ENCODE measurements around the gene F7. TPM values are rescaled to one million over a fixed set of nuclear protein-coding genes. Genes with fewer than 3 reads are reported as not detected.
A peak's percentile ranks its signal among the peaks of the same experiment; 100 is the strongest.

Gene F7
- total and polyA plus RNA-seq, 4 donors, result 0.04 to 0.26 (median 0.14) TPM

DNA sequence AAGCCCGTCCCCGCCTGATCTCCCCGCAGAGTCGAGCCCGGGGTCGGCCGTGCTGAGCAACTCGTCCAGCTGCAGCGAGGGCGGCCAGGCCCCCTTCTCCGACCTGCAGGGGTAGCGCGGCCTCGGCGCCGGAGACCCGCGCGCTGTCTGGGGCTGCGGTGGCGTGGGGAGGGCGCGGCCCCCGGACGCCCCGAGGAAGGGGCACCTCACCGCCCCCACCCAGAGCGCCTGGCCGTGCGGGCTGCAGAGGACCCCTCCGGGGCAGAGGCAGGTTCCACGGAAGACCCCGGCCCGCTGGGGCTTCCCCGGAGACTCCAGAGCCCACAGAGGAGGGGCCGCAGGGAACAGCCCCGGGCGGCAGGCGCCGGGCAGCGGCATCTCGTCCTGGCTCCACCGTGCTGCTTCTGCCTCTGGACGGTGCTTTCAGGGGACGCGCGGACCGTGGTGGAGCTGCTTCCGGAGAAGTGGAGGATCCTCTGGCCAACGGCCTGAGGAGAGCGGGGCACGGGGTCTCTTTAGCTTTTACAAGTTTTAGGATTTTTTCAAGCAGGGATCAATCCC is 8.8 kb upstream of the F7 start:
- ATAC-seq (ENCODE audit: insufficient read depth, low FRiP score) (no peak), DNase-seq (no peak)
- peaks cover 0 to 6% (median 0%) of the 10 kb centered on the region in 5 donors for H3K4me1 ChIP-seq (ENCODE audit: control insufficient read depth in 5 of 5, insufficient read depth in 5 of 5, low read length in 5 of 5)
- H3K4me3 ChIP-seq, result no peak overlapping the region
- no peak overlapping the region for H3K9ac ChIP-seq (ENCODE audit: insufficient read depth in 1 of 2, low read length in 2 of 2)
- H3K27me3 ChIP-seq (ENCODE audit: control insufficient read depth in 3 of 3, insufficient read depth in 3 of 3, low read length in 2 of 3), result peaks cover 0 to 10% (median 2%) of the 10 kb centered on the region in 3 donors
- TF ChIP-seq, protein P1, sequence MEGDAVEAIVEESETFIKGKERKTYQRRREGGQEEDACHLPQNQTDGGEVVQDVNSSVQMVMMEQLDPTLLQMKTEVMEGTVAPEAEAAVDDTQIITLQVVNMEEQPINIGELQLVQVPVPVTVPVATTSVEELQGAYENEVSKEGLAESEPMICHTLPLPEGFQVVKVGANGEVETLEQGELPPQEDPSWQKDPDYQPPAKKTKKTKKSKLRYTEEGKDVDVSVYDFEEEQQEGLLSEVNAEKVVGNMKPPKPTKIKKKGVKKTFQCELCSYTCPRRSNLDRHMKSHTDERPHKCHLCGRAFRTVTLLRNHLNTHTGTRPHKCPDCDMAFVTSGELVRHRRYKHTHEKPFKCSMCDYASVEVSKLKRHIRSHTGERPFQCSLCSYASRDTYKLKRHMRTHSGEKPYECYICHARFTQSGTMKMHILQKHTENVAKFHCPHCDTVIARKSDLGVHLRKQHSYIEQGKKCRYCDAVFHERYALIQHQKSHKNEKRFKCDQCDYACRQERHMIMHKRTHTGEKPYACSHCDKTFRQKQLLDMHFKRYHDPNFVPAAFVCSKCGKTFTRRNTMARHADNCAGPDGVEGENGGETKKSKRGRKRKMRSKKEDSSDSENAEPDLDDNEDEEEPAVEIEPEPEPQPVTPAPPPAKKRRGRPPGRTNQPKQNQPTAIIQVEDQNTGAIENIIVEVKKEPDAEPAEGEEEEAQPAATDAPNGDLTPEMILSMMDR (IDR thresholded peaks at IDR 0.05; ENCODE audit: control extremely low read depth, extremely low read depth), result no peak
- no peak overlapping the region for H3K27ac ChIP-seq (ENCODE audit: low read depth in 1 of 2, low read length in 1 of 2)
- H3K9me3 ChIP-seq (ENCODE audit: control insufficient read depth in 4 of 4, insufficient read depth in 3 of 4, low read length in 3 of 4), result no peaks in the 10 kb centered on the region
- peaks cover 0 to 5% (median 0%) of the 10 kb centered on the region in 4 donors for H3K36me3 ChIP-seq (ENCODE audit: control insufficient read depth in 4 of 4, insufficient read depth in 4 of 4, low read length in 4 of 4)
- WGBS, 2 donors, result 93 to 97% methylated on average over 52 of the region's 52 CpGs

DNA sequence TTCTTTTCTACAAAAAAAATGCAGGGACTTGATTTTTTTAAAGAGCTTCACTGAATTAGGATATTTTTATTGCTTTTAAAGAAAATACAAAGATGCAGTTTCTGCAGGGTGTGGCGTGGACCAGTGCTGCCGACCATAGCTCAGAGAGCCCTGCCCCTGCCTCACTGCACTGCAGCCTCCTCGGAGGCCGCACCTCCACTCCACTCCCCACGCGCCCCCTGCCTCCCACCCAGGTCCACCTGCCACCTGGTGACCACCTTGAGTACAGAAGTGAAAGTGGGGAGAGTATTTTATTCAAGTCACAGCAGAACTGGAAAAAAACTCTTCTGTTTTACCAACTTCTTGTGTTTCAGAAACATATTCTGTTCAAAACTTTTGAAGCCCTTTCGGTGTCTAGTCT is 7.9 kb upstream of the F7 start:
- H3K27ac ChIP-seq (ENCODE audit: low read depth in 1 of 2, low read length in 1 of 2), result no peak overlapping the region
- H3K36me3 ChIP-seq (ENCODE audit: control insufficient read depth in 4 of 4, insufficient read depth in 4 of 4, low read length in 4 of 4), result peaks cover 0 to 5% (median 0%) of the 10 kb centered on the region in 4 donors
- ATAC-seq (ENCODE audit: insufficient read depth, low FRiP score) (no peak), DNase-seq (no peak)
- no peak overlapping the region for H3K4me3 ChIP-seq
- no peak overlapping the region for H3K9ac ChIP-seq (ENCODE audit: insufficient read depth in 1 of 2, low read length in 2 of 2)
- H3K4me1 ChIP-seq (ENCODE audit: control insufficient read depth in 5 of 5, insufficient read depth in 5 of 5, low read length in 5 of 5), result peaks cover 0 to 6% (median 0%) of the 10 kb centered on the region in 5 donors
- H3K27me3 ChIP-seq (ENCODE audit: control insufficient read depth in 3 of 3, insufficient read depth in 3 of 3, low read length in 2 of 3), result peaks cover 0 to 10% (median 2%) of the 10 kb centered on the region in 3 donors
- TF ChIP-seq, protein P1 (IDR thresholded peaks at IDR 0.05; ENCODE audit: control extremely low read depth, extremely low read depth), result no peak
- H3K9me3 ChIP-seq (ENCODE audit: control insufficient read depth in 4 of 4, insufficient read depth in 3 of 4, low read length in 3 of 4), result no peaks in the 10 kb centered on the region
- 90 to 91% methylated on average over 7 of the region's 7 CpGs for WGBS, 2 donors

DNA sequence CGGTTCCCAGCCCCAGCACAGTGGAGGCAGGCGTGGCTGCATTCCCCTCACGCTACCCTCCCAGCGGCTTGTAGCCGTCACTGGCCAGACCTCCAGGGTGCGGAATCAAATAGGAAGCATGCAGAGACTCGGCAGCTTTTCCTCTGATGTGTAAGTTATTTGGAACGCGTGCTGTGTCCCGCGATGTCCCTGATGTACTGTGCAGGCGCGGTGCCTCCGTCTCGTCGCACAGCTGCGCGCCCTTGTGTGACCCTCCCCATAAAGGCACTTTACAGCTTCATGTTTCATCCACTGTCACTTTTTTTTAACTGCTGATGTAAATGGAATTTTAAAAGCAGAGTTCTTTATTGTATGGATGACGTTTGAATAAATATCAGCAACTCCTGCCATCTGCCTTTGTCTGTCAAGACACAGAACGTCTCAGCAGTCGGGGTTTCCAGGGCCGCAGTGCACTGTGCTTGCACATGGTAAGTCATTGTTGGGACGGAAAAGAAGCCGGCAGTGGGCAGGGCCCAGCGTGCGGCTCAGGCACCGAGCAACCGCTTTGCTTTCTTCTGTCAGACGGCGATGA is 7.3 kb upstream of the F7 start:
- H3K4me3 ChIP-seq, result no peak overlapping the region
- H3K27me3 ChIP-seq (ENCODE audit: control insufficient read depth in 3 of 3, insufficient read depth in 3 of 3, low read length in 2 of 3), result peaks cover 0 to 10% (median 2%) of the 10 kb centered on the region in 3 donors
- no peak for ATAC-seq (ENCODE audit: insufficient read depth, low FRiP score)
- H3K4me1 ChIP-seq (ENCODE audit: control insufficient read depth in 5 of 5, insufficient read depth in 5 of 5, low read length in 5 of 5), result peaks cover 0 to 6% (median 0%) of the 10 kb centered on the region in 5 donors
- no peak overlapping the region for H3K27ac ChIP-seq (ENCODE audit: low read depth in 1 of 2, low read length in 1 of 2)
- H3K9me3 ChIP-seq (ENCODE audit: control insufficient read depth in 4 of 4, insufficient read depth in 3 of 4, low read length in 3 of 4), result no peaks in the 10 kb centered on the region
- no peak overlapping the region for H3K9ac ChIP-seq (ENCODE audit: insufficient read depth in 1 of 2, low read length in 2 of 2)
- TF ChIP-seq, protein P1 (IDR thresholded peaks at IDR 0.05; ENCODE audit: control extremely low read depth, extremely low read depth), result no peak
- peak; percentile 67 to 73 (median 68) for DNase-seq
- peaks cover 0 to 5% (median 0%) of the 10 kb centered on the region in 4 donors for H3K36me3 ChIP-seq (ENCODE audit: control insufficient read depth in 4 of 4, insufficient read depth in 4 of 4, low read length in 4 of 4)
- 78 to 88% methylated on average over 30 of the region's 30 CpGs for WGBS, 2 donors
